EH (cell line): ENCODE data around the gene PDE7B.

Experiments
- DNase-seq: peaks from one replicate; pipeline ENCODE4 v3.0.0-alpha.2; 2015; ENCODE audit warnings: low read depth

The PDE7B gene

GRCh38 chr6:136150961-136151360, 299.5 kb downstream of the PDE7B start:
- no peak for DNase-seq

- no peak for DNase-seq
Observed at GRCh38 chr6:136153707-136154375, 302.3 kb downstream of the PDE7B start.

- no peak for DNase-seq
Observed at GRCh38 chr6:136155191-136155590, 303.7 kb downstream of the PDE7B start.

GRCh38 chr6:136157743-136158142, 306.2 kb downstream of the PDE7B start:
- DNase-seq = no peak

- DNase-seq = no peak
Observed at GRCh38 chr6:136158387-136158821, 306.9 kb downstream of the PDE7B start.

GRCh38 chr6:136158971-136159370, 307.5 kb downstream of the PDE7B start:
- peak; percentile 25 for DNase-seq

GRCh38 chr6:136160250-136160649, 308.7 kb downstream of the PDE7B start:
- no peak for DNase-seq

- no peak for DNase-seq
Observed at GRCh38 chr6:136161950-136162349, 310.4 kb downstream of the PDE7B start.

GRCh38 chr6:136163260-136163659, 311.8 kb downstream of the PDE7B start:
- no peak for DNase-seq

GRCh38 chr6:136166815-136167214, 315.3 kb downstream of the PDE7B start:
- no peak for DNase-seq

GRCh38 chr6:136169394-136170148, 318.1 kb downstream of the PDE7B start:
- DNase-seq = no peak

GRCh38 chr6:136171231-136171630, 319.7 kb downstream of the PDE7B start:
- no peak for DNase-seq

- peak; percentile 18 for DNase-seq
Observed at GRCh38 chr6:136173519-136174507, 322.3 kb downstream of the PDE7B start.

- peak; percentile 3 for DNase-seq
Observed at GRCh38 chr6:136174510-136174909, 323.0 kb downstream of the PDE7B start.

- DNase-seq = no peak
Observed at GRCh38 chr6:136175873-136176272, 324.4 kb downstream of the PDE7B start.

GRCh38 chr6:136178749-136179148, 327.2 kb downstream of the PDE7B start:
- DNase-seq = no peak

GRCh38 chr6:136180704-136181511, 329.4 kb downstream of the PDE7B start:
- peak; percentile 6 for DNase-seq

GRCh38 chr6:136181512-136181833, 330.0 kb downstream of the PDE7B start:
- DNase-seq = no peak

GRCh38 chr6:136181861-136182260, 330.4 kb downstream of the PDE7B start:
- no peak for DNase-seq

- DNase-seq = no peak
Observed at GRCh38 chr6:136184738-136185137, 333.2 kb downstream of the PDE7B start.

GRCh38 chr6:136186363-136186762, 334.9 kb downstream of the PDE7B start:
- DNase-seq = no peak

GRCh38 chr6:136188486-136188885, 337.0 kb downstream of the PDE7B start:
- DNase-seq = no peak
